GM19099 (cell line): ENCODE measurements around the gene CUEDC2.

Source experiments
- POLR2A ChIP-seq: IDR thresholded peaks from 3 replicates; pipeline ENCODE4 v1.6.1; 2011; ENCODE audit warnings: low read depth; ENCODE audit not compliant: insufficient read length; ENCODE audit errors: extremely low read depth

The CUEDC2 gene

GRCh38 chr10:102384606-102385429, 47.6 kb downstream of the CUEDC2 start:
- no peak for TF ChIP-seq POLR2A

GRCh38 chr10:102384053-102384452, 48.3 kb downstream of the CUEDC2 start:
- TF ChIP-seq POLR2A = no peak

GRCh38 chr10:102382871-102383270, 49.5 kb downstream of the CUEDC2 start:
- TF ChIP-seq POLR2A = no peak

DNA sequence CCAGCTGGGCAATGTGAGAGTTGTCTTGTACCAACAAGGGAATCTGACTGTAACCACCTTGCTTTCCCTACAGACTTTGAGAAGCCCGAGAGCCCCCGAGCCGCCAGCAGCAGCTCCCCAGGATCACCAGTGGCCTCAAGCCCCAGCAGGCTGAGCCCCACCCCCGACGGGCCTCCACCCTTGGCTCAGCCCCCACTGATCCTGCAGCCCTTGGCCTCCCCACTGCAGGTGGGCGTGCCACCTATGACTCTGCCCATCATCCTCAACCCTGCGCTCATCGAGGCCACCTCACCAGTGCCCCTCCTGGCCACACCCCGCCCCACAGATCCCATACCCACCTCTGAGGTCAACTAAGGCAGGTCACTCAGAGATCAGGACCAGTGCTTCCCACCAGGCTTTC, 50.4 kb downstream of the CUEDC2 start:
- TF ChIP-seq POLR2A = no peak

DNA sequence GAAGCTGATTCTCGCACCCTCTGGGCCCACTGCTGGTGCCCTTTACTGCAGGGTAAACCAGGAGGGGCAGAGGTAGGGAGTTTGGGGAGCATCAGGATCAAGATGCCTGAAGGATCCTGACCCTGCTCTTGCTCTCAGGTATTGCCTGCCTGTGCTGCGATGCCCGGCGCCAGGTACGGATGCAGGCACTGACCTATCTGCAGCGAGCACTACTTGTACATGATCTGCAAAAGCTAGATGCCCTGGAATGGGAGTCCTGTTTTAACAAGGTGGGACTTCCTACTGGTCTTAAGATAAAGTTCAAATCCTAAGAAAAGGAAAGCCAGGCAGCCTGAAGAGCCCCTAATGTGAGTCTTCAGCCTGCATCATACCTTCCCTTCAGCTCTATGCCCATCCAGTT, 53.0 kb downstream of the CUEDC2 start:
- TF ChIP-seq POLR2A = no peak

GRCh38 chr10:102376901-102377300, 55.5 kb downstream of the CUEDC2 start:
- no peak for TF ChIP-seq POLR2A

DNA sequence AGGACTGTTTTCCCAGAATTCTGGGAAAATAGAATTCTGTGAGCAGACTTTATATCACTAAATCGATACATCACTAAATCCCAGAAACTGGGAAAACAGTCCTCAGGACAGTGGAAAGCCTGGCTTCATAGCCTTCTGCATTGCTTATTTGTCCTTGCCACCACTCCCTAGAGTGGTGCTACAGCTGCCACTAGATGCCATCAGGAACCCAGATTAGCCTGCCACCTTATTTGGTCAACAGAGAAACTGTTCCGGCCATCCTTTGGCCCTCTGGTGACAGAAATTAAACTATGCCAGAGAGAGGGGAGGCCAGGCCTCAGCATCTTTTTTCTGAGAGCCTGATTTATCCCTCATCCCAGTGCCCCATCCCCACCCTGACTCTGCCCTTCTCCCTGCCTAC, 56.5 kb downstream of the CUEDC2 start:
- no peak for TF ChIP-seq POLR2A

DNA sequence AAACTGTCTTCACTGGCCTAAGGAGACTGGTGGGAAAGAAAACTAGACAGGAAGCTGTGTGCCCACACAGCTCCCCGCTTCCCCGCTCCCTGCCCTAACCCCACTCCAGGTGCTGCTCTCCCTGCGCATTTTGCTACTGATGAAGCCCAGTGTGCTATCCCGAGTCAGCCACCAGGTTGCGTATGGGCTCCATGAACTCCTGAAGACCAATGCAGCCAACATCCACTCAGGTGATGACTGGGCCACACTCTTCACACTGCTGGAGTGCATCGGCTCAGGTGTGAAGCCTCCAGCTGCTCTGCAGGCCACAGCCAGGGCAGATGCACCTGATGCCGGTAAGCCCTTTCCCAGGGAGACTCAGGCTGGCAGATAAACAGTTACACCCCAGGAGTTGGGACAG, 57.1 kb downstream of the CUEDC2 start:
- no peak for TF ChIP-seq POLR2A
